Measurements from ENCODE around the gene ENO3.

The ENO3 gene

DNA sequence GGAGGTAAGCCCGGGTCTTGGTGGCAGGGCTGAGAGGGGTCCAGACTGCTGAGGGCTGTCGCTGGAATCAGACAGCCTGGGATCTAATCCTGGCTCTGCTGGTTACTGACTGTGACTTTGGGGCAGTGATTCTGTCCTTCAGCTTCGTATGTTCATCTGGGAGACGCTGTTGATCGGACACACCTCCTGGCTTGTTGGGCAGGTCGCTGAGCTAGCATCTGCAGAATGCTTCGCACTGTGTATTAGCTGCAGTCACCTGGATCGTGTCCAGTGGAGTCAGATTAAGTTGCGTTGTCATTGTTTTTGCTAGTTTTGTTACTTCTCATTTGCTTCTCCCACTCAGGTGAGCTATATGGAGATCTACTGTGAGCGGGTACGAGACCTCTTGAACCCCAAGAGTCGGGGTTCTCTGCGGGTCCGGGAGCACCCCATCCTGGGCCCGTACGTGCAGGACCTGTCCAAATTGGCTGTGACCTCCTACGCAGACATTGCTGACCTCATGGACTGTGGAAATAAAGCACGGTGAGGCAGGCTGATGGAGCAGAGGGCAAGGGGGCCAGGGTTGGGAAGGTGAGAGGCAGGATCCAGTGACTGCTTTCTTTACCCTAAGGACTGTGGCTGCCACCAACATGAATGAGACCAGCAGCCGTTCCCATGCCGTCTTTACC, 51.3 kb downstream of the ENO3 start:
- FAIRE-seq (peak; percentile 33), DNase-seq (ENCODE audit: insufficient read length, low spot score) (no peak)

DNA sequence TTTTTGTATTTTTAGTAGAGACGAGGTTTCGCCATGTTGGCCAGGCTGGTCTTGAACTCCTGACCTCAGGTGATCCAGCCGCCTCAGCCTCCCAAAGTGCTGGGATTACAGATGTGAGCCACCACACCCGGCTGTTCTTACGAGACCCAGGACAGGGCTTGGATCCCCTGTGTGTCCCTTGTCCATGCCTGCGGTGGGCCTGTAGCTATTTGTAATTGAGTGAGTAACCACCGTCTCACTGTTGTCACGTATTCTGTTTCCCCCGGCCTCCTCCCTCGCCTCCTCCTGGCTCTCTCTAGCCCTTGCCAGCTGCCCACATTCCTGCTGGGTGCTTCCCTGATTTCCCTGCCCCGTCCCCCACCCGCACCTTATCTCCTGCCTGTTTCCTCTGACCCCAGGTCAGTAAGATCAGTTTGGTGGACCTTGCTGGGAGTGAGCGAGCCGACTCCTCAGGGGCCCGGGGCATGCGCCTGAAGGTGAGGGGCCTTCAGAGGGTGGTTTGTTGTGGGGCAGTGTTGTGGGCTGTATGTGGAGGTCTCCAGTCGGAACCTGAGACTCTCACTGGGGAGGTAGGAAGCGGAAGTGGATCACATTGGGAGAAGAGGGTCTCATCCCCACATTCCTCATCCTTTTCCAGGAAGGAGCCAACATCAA, 52.4 kb downstream of the ENO3 start:
- no peak for FAIRE-seq
- no peak for DNase-seq (ENCODE audit: insufficient read length, low spot score)
